GM18870 (cell line): ENCODE measurements around the gene CA7.

Experiments used
- ATAC-seq: cut with Tn5 transposase; IDR thresholded peaks from one replicate; pipeline ENCODE4 v1.9.1; 2021; ENCODE audit warnings: moderate library complexity; ENCODE audit not compliant: unreplicated experiment

CA7 gene

GRCh38 chr16:66872943-66873684 is 28.9 kb downstream of the CA7 start:
- ATAC-seq, result peak; percentile 83

GRCh38 chr16:66873685-66874055 is 29.5 kb downstream of the CA7 start:
- no peak for ATAC-seq

DNA sequence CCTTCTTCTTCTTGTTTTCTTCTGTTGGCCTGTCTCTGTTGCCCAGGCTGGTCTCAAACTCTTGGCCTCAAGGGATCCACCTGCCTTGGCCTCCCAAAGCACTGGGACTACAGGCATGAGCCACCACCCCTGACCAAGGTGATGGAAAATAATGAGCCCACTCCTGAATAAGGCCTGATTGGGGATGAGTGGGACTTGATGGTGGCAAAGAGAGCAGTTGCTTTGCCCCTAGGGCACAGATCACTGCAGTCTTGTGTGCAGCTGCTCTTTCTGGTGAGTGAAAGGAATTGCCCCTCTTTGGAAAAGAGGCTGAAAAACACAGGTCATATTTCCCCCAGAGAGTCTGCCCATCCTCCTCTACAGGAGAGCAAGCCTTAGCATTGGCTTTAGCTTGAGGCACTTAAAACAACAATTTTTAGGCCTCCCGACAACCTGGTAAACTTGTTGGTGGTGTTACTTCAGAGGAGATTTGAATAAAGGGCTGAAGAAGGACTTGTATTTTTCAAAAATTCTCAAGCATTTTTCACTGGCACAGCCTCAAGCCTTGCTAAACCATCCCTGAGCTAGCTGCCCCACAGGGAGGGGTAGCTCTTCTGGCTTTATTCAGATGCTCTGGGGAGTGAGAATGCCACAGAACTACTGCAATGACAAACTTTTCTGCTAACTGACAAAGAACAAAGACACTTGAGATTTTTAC is 30.0 kb downstream of the CA7 start:
- no peak for ATAC-seq

DNA sequence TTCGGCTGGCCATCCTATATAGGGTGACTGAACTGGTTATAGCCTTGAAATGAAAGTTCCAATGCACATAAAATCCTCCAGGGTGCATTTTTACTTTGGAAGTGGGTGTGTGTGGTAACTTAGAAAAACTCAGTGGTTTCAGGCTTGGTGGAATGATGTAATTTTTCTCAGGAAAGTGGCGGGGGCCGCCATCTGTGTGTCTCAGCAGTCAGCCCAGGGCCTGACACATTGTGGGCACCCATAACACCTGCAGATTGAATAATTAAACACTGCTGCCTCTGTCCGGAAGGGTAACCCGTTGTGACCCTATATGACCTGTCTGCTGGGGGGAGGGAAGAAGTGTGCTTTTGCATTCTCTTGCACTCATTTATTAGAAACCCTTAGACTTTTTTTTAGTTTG is 33.9 kb downstream of the CA7 start:
- ATAC-seq, result no peak

- ATAC-seq, result peak; percentile 73
These were observed 36.2 kb downstream of the CA7 start, which contains the start of gene PDP2 for GRCh38 chr16:66880288-66881013. PDP2 (plus strand) TSS chr16:66880515; CDS start chr16:66884285, 3,770 bp downstream.

GRCh38 chr16:66881014-66881417 is 36.8 kb downstream of the CA7 start:
- no peak for ATAC-seq

DNA sequence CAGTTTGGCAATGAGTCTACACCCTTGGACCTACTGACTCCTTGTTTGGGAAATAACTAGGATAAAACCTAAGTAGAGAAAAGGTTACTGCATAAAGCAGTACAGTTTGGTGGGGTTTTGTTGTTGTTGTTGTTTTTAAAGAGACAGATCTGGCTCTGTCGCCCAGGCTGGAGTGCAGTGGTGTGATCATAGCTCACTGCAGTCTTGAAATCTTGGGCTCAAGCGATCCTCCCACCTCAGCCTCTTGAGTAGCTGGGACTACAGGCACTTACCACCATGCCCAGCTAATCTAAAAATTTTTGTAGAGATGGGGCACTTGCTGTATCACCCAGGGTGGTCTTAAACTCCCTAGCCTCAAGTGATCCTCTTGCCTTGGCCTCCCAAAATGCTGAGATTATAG is 37.3 kb downstream of the CA7 start:
- ATAC-seq, result no peak

GRCh38 chr16:66881964-66882508 is 37.8 kb downstream of the CA7 start:
- no peak for ATAC-seq

GRCh38 chr16:66882702-66883101 is 38.5 kb downstream of the CA7 start:
- ATAC-seq, result no peak

GRCh38 chr16:66885491-66885890 is 41.3 kb downstream of the CA7 start:
- no peak for ATAC-seq

DNA sequence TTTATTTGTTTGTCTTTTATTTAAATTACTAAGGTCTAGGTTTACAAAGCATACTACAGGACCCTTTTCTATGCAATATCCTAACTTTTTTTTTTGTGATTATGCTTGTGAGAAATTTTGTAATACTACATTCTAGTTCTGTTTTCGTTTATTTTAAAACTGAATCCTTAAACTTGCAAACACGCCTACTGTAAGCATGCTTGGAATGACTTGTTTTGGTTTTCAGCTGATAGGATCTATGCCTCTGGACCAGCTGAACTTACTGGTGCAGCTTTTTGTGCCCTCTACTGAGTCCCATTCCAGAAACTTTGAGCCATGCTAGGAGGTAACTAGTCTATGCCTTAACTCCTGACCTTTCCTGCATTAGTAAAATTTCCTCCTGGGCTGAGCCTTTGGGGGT is 42.1 kb downstream of the CA7 start:
- no peak for ATAC-seq

DNA sequence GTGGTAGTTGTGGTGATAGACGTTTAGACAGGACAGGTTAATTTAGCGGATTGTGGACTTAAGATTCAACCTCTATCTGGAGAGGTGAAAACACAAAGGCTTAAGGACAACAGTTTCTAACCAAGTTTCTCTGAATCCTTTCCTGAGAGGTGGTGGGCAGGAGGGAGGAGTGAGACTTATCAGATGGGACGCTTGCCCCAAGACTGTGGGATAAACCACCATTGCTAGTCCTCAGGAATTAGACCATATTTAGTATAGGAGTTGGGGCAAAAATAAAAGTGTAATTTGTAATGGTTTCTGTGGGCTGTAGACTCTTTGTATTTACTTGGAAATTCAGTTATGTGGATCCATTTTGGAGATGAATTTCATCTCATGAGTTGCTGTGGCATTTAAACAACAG is 42.7 kb downstream of the CA7 start:
- no peak for ATAC-seq

DNA sequence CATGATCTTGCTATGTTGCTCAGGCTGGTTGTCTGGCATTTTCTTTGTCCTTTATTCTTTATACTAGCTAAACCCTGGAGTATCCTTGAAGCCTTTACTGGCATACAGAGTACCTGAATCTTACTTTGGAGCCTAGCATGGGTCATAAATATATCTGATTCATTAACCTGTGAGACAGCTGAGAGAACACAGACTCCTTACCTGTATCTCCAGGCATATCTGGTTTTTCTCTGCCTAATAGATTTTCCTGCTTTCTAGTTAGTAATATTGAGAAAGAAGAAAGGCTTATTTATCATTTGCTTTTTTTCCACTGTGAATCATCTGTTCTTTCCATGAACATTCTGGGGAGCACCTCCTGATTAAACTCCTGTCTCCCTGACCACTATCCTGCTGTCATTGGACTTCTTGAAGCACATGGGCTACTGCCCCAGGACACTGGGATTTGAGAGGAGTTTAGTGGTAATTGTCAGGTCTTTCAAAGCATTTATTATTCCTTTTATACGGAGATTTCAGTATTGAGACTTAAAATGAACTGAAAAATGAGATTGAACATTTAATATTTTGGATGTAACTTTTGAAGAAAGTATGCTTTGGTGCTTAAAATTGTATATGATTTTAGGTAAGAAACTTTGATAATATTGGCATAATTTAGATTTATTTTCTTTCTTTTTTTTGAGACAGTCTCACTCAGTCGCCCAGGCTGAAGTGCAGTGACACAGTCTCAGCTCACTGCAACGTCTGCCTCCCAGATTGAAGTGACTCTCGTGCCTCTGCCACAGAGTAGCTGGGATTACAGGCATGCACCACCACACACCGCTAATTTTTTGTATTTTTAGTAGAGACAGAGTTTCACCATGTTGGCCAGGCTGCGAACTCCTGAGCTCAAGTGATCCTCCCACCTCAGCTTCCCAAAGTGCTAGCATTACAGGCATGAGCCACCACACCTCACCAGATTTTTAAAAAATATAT is 44.7 kb downstream of the CA7 start:
- ATAC-seq, result no peak

DNA sequence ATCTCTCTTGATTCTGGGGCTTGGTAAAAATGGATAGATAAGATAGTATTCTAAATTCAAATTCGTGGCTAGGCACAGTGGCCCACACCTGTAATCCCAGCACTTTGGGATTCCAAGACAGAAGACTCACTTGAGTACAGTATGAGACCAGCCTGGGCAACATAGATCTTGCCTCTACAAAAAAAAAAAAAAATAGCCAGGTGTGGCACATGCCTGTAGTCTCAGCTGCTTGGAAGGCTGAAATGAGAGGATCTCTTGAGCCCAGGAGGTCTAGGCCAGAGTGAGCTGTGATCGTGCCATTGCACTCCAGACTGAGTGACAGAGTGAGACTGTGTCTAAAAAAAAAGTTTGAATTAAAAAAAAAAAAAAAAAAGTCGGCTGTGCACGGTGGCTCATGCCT is 45.4 kb downstream of the CA7 start:
- no peak for ATAC-seq

GRCh38 chr16:66890799-66891198 is 46.6 kb downstream of the CA7 start:
- no peak for ATAC-seq

DNA sequence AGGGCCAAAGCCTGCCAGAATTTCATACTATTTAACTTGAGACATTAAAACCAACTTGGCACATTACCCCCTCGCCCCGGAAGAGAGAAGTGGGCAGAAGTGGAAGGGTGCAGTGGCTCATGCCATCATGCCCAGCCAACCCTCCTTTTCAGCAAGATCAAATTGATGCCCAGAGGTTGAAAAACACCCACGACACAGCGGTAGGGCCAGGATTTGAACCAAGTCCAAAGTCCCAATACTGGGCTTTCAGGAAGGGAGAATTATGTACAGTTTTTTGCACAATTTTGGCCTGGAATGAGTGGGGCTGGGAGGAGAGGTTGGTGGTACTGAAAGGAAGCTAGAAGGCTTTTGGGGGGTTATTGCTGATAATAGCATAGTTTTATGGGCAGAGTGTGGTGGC is 47.1 kb downstream of the CA7 start:
- no peak for ATAC-seq

DNA sequence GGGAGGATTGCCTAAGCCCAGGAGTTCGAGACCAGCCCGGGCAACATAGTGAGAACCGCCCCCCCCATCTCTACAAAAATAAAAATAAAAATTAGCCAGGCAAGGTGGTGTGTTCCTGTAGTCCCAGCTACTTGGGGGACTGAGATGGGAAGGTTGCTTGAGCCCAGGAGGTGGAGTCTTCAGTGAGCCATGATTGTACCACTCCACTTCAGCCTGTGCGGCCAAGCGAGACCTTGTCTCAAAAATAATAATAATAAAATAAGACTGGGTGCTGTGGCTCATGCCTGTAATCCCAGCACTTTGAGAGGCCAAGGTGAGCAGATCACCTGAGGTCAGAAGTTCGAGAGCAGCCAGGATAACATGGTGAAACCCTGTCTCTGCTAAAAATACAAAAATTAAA is 47.6 kb downstream of the CA7 start:
- no peak for ATAC-seq

- no peak for ATAC-seq
These were observed 49.8 kb downstream of the CA7 start for GRCh38 chr16:66894055-66894454.

GRCh38 chr16:66894948-66895688 is 50.9 kb downstream of the CA7 start:
- no peak for ATAC-seq

GRCh38 chr16:66895689-66895979 is 51.4 kb downstream of the CA7 start:
- no peak for ATAC-seq
